Measurements from ENCODE around the gene IRF7.

IRF7 gene

GRCh38 chr11:607971-608659, 7.6 kb downstream of the IRF7 start:
- no peak for DNase-seq (ENCODE audit: low read depth, low spot score)

GRCh38 chr11:607020-607780, 8.6 kb downstream of the IRF7 start:
- no peak for DNase-seq (ENCODE audit: low read depth, low spot score)

GRCh38 chr11:606245-606644, 9.5 kb downstream of the IRF7 start:
- DNase-seq (ENCODE audit: low read depth, low spot score): no peak

- no peak for DNase-seq (ENCODE audit: low read depth, low spot score)
Observed at GRCh38 chr11:605286-606129, 10.2 kb downstream of the IRF7 start.

- DNase-seq (ENCODE audit: low read depth, low spot score): no peak
Observed at GRCh38 chr11:603154-603553, 12.6 kb downstream of the IRF7 start.

GRCh38 chr11:601573-602245, 14.0 kb downstream of the IRF7 start:
- DNase-seq (ENCODE audit: low read depth, low spot score): no peak

GRCh38 chr11:598005-598680, 17.6 kb downstream of the IRF7 start:
- DNase-seq (ENCODE audit: low read depth, low spot score): no peak

GRCh38 chr11:597166-597725, 18.5 kb downstream of the IRF7 start:
- no peak for DNase-seq (ENCODE audit: low read depth, low spot score)

- no peak for DNase-seq (ENCODE audit: low read depth, low spot score)
Observed at GRCh38 chr11:596374-596773, 19.4 kb downstream of the IRF7 start.

- DNase-seq (ENCODE audit: low read depth, low spot score): no peak
Observed at GRCh38 chr11:595400-595799, 20.4 kb downstream of the IRF7 start.

GRCh38 chr11:593347-593746, 22.4 kb downstream of the IRF7 start:
- no peak for DNase-seq (ENCODE audit: low read depth, low spot score)

GRCh38 chr11:592918-593317, 22.8 kb downstream of the IRF7 start:
- DNase-seq (ENCODE audit: low read depth, low spot score): no peak

GRCh38 chr11:592501-592900, 23.2 kb downstream of the IRF7 start:
- no peak for DNase-seq (ENCODE audit: low read depth, low spot score)

GRCh38 chr11:590997-591396, 24.8 kb downstream of the IRF7 start:
- DNase-seq (ENCODE audit: low read depth, low spot score): no peak

- DNase-seq (ENCODE audit: low read depth, low spot score): no peak
Observed at GRCh38 chr11:589798-590197, 26.0 kb downstream of the IRF7 start.

GRCh38 chr11:587978-588380, 27.8 kb downstream of the IRF7 start:
- peak; percentile 47 for DNase-seq (ENCODE audit: low read depth, low spot score)

GRCh38 chr11:587546-587945, 28.2 kb downstream of the IRF7 start:
- no peak for DNase-seq (ENCODE audit: low read depth, low spot score)

GRCh38 chr11:586376-587316, 29.1 kb downstream of the IRF7 start:
- no peak for DNase-seq (ENCODE audit: low read depth, low spot score)

GRCh38 chr11:584287-584686, 31.5 kb downstream of the IRF7 start:
- DNase-seq (ENCODE audit: low read depth, low spot score): no peak

- no peak for DNase-seq (ENCODE audit: low read depth, low spot score)
Observed at GRCh38 chr11:581752-582151, 34.0 kb downstream of the IRF7 start.
